ENCODE data around the gene TRAF4.
"Not testable (repeated sequence)": the region's sequence is repeated elsewhere in the genome, so short reads cannot be mapped to it uniquely, and the experiment has no call there.

The TRAF4 gene

GRCh38 chr17:28716740-28717577, 26.9 kb upstream of the TRAF4 start:
- no peak for DNase-seq

- DNase-seq, result peak; percentile 26
Measured at GRCh38 chr17:28717578-28718332, 26.1 kb upstream of the TRAF4 start, which contains the start of gene RAB34. Gene RAB34, minus strand, starts transcription at chr17:28717868. Its CDS starts 602 bp downstream, at chr17:28717266.

- no peak for DNase-seq
Measured at GRCh38 chr17:28718333-28719020, 25.3 kb upstream of the TRAF4 start.

- no peak for DNase-seq
Measured at GRCh38 chr17:28719021-28719433, 24.8 kb upstream of the TRAF4 start.

GRCh38 chr17:28720247-28720996, 23.4 kb upstream of the TRAF4 start:
- no peak for DNase-seq

- not testable (repeated sequence) for DNase-seq
Measured at GRCh38 chr17:28720997-28721329, 22.8 kb upstream of the TRAF4 start.

GRCh38 chr17:28722417-28723158, 21.2 kb upstream of the TRAF4 start:
- DNase-seq, result no peak

- DNase-seq, result no peak
Measured at GRCh38 chr17:28723159-28723835, 20.5 kb upstream of the TRAF4 start.

- not testable (repeated sequence) for DNase-seq
Measured at GRCh38 chr17:28723836-28724499, 19.8 kb upstream of the TRAF4 start.

- no peak for DNase-seq
Measured at GRCh38 chr17:28724500-28725165, 19.2 kb upstream of the TRAF4 start.

- no peak for DNase-seq
Measured at GRCh38 chr17:28725166-28725659, 18.6 kb upstream of the TRAF4 start.

GRCh38 chr17:28725660-28726225, 18.1 kb upstream of the TRAF4 start:
- DNase-seq, result peak; percentile 73

GRCh38 chr17:28726226-28726626, 17.6 kb upstream of the TRAF4 start, which contains the start of gene TLCD1:
Gene TLCD1, minus strand, starts transcription at chr17:28726233. Its CDS starts 136 bp downstream, at chr17:28726097.
- DNase-seq, result peak; percentile 73

GRCh38 chr17:28726627-28727491, 17.0 kb upstream of the TRAF4 start:
- peak; percentile 94 for DNase-seq

GRCh38 chr17:28728364-28729200, 15.2 kb upstream of the TRAF4 start, which contains the start of gene NEK8:
Gene NEK8, plus strand, starts transcription at chr17:28728788. Its CDS starts 26 bp downstream, at chr17:28728814.
- DNase-seq, result peak; percentile 94

GRCh38 chr17:28729950-28730330, 13.9 kb upstream of the TRAF4 start:
- no peak for DNase-seq

- no peak for DNase-seq
Measured at GRCh38 chr17:28733346-28733745, 10.5 kb upstream of the TRAF4 start.
